ENCODE data around the gene ARHGEF38. TPM values are rescaled to one million over a fixed set of nuclear protein-coding genes. Genes with fewer than 3 reads are reported as not detected.

ARHGEF38 gene, protein sequence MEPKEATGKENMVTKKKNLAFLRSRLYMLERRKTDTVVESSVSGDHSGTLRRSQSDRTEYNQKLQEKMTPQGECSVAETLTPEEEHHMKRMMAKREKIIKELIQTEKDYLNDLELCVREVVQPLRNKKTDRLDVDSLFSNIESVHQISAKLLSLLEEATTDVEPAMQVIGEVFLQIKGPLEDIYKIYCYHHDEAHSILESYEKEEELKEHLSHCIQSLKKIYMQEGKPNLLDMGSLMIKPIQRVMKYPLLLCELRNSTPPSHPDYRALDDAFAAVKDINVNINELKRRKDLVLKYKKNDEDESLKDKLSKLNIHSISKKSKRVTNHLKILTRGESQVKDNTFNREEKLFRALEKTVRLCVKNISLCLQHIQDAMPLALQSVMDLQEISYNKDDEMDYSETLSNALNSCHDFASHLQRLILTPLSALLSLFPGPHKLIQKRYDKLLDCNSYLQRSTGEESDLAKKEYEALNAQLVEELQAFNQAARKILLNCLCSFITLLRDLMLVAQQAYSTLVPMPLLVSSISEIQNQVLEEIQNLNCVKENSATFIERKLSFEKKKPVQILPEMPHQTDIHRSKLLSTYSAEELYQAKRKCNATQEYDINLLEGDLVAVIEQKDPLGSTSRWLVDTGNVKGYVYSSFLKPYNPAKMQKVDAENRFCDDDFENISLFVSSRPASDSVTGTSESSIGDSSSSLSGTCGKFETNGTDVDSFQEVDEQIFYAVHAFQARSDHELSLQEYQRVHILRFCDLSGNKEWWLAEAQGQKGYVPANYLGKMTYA
- 10.7 TPM for polyA plus RNA-seq
- long read RNA-seq, donor 1: 0 reads
- long read RNA-seq, donor 2: 0 reads
- long read RNA-seq, donor 3, full-length matches to known transcripts: 3 of 45 reads
- long read RNA-seq, donor 3, partial matches to known transcripts: 24 of 45 reads
- long read RNA-seq, donor 3, other reads (novel, unspliced or antisense): 18 of 45 reads
- long read RNA-seq, donor 4: 0 reads
- long read RNA-seq, donor 5, partial matches to known transcripts: 0 of 6 reads
- long read RNA-seq, donor 5, other reads (novel, unspliced or antisense): 6 of 6 reads
- long read RNA-seq, donor 6, partial matches to known transcripts: 5 of 21 reads
- long read RNA-seq, donor 6, other reads (novel, unspliced or antisense): 16 of 21 reads
- long read RNA-seq, donor 7: 0 reads
- long read RNA-seq, donor 8, full-length matches to known transcripts: 4 of 4 reads
- long read RNA-seq, donor 8, partial matches to known transcripts: 0 of 4 reads
- long read RNA-seq, donor 8, other reads (novel, unspliced or antisense): 0 of 4 reads
- long read RNA-seq, donor 9, partial matches to known transcripts: 0 of 1 reads
- long read RNA-seq, donor 9, other reads (novel, unspliced or antisense): 0 of 1 reads
- long read RNA-seq, donor 10: 0 reads
- long read RNA-seq, donor 11: 0 reads

- Histone ChIP-seq H3K27me3 (ENCODE audit: control insufficient read depth, insufficient read depth, low read length) (no peaks in the 10 kb centered on the region), H3K4me3 (ENCODE audit: low read length) (peak within 1 kb of the TSS; percentile 49), H3K9me3 (ENCODE audit: control insufficient read depth, low read depth, low read length) (no peaks in the 10 kb centered on the region), H3K4me1 (ENCODE audit: control insufficient read depth, insufficient read depth, low read length) (peaks cover 16% of the 10 kb centered on the region), H3K27ac (ENCODE audit: low read length) (peak within 1 kb of the TSS; percentile 97), H3K36me3 (ENCODE audit: control insufficient read depth, insufficient read depth, low read length) (no peaks in the 10 kb centered on the region)
- WGBS (ENCODE audit: insufficient coverage, low lambda C conversion rate): no CpG with 5 or more reads among the region's 11 CpGs
- peak; percentile 88 to 97 for DNase-seq
Measured at GRCh38 chr4:105551965-105552746, at the start of gene ARHGEF38. TSS of gene ARHGEF38 (plus strand) at chr4:105552620. CDS start at chr4:105552766, 146 bp downstream.

DNA sequence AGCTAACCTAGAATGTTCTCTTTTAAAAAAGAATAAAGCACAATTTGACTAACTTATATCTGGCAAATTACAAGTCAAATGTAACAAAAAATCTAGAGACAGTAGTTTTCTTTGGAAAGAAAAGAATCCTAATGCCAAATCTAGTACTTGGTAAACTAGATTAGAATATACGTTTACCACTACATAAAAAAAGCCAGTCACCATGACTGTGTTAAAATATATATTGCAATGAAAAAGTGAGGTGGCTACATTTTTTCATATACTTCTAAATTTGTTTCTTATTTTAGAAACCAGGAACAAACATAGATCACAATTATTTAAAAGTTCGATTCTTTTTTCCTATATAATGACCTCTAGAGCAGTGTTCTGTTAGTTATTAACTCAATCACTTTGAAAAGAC lies 48.9 kb upstream of the ARHGEF38 start:
- H3K4me3 ChIP-seq (ENCODE audit: low read length): no peak overlapping the region
- 83% methylated on average over 1 of the region's 2 CpGs for WGBS (ENCODE audit: insufficient coverage, low lambda C conversion rate)

DNA sequence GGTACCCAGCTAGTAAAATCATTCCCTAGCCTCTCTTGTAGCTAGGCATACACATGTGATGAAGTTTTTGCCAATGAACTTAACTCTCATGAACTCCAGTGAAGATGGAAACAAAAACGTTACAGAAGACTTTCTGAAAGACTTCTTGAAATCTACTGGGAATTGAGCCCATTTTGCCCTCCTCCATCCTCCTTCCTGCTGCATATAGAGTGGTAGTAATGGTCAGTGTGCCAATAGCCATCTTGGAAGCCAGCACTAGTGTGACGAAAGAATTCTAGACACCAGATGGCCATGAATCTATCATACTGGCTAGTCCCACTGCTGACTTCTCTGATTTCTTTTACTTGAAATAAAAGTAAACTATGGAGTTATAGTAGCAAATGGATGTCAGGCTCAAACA lies 47.7 kb upstream of the ARHGEF38 start:
- no peak for DNase-seq
- no peaks in the 10 kb centered on the region for H3K27me3 ChIP-seq (ENCODE audit: control insufficient read depth, insufficient read depth, low read length)
- 92% methylated on average over 2 of the region's 2 CpGs for WGBS (ENCODE audit: insufficient coverage, low lambda C conversion rate)
- H3K4me3 ChIP-seq (ENCODE audit: low read length): no peak overlapping the region
- no peak overlapping the region for H3K27ac ChIP-seq (ENCODE audit: low read length)
- H3K36me3 ChIP-seq (ENCODE audit: control insufficient read depth, insufficient read depth, low read length): no peaks in the 10 kb centered on the region
- H3K9me3 ChIP-seq (ENCODE audit: control insufficient read depth, low read depth, low read length): peaks cover 4% of the 10 kb centered on the region
- no peaks in the 10 kb centered on the region for H3K4me1 ChIP-seq (ENCODE audit: control insufficient read depth, insufficient read depth, low read length)

More for the DNA sequence above, 48.9 kb upstream of the ARHGEF38 start:
- Histone ChIP-seq H3K9me3 (ENCODE audit: control insufficient read depth, low read depth, low read length) (peaks cover 4% of the 10 kb centered on the region), H3K36me3 (ENCODE audit: control insufficient read depth, insufficient read depth, low read length) (no peaks in the 10 kb centered on the region), H3K27me3 (ENCODE audit: control insufficient read depth, insufficient read depth, low read length) (no peaks in the 10 kb centered on the region), H3K4me1 (ENCODE audit: control insufficient read depth, insufficient read depth, low read length) (no peaks in the 10 kb centered on the region), H3K27ac (ENCODE audit: low read length) (no peak overlapping the region)
- DNase-seq: no peak

- Histone ChIP-seq H3K36me3 (ENCODE audit: control insufficient read depth, insufficient read depth, low read length) (no peaks in the 10 kb centered on the region), H3K27ac (ENCODE audit: low read length) (no peak overlapping the region), H3K27me3 (ENCODE audit: control insufficient read depth, insufficient read depth, low read length) (no peaks in the 10 kb centered on the region), H3K4me1 (ENCODE audit: control insufficient read depth, insufficient read depth, low read length) (no peaks in the 10 kb centered on the region), H3K4me3 (ENCODE audit: low read length) (no peak overlapping the region), H3K9me3 (ENCODE audit: control insufficient read depth, low read depth, low read length) (no peaks in the 10 kb centered on the region)
- WGBS (ENCODE audit: insufficient coverage, low lambda C conversion rate): 100% methylated on average over 1 of the region's 1 CpG
- no peak for DNase-seq
Measured at GRCh38 chr4:105509291-105509690, 43.1 kb upstream of the ARHGEF38 start.

- Histone ChIP-seq H3K27me3 (ENCODE audit: control insufficient read depth, insufficient read depth, low read length) (no peaks in the 10 kb centered on the region), H3K4me1 (ENCODE audit: control insufficient read depth, insufficient read depth, low read length) (no peaks in the 10 kb centered on the region), H3K4me3 (ENCODE audit: low read length) (no peak overlapping the region), H3K9me3 (ENCODE audit: control insufficient read depth, low read depth, low read length) (no peaks in the 10 kb centered on the region), H3K27ac (ENCODE audit: low read length) (no peak overlapping the region), H3K36me3 (ENCODE audit: control insufficient read depth, insufficient read depth, low read length) (no peaks in the 10 kb centered on the region)
- no peak for DNase-seq
- no CpG with 5 or more reads among the region's 1 CpG for WGBS (ENCODE audit: insufficient coverage, low lambda C conversion rate)
Measured at GRCh38 chr4:105509714-105510113, 42.7 kb upstream of the ARHGEF38 start.

DNA sequence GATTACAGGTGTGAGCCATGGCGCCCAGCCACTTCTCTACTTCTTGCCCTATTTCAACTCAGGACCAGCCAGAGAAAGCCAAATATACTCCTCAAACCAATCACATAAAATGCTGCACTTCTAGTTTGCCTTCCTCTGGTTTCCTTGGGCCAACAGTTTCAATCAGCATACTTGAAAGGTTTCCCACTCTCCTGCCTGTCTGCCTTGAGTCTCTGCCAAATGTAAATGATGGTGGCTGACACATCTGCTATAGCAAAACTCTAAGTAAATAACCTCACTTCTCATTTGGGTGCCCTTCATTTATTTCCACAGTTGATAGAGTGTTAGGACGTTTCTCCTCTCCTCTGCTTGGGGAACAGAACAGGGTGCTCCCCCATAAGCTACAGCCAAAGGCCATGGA lies 42.2 kb upstream of the ARHGEF38 start:
- DNase-seq: no peak
- WGBS (ENCODE audit: insufficient coverage, low lambda C conversion rate): no CpG with 5 or more reads among the region's 2 CpGs
- no peak overlapping the region for H3K4me3 ChIP-seq (ENCODE audit: low read length)

GRCh38 chr4:105520819-105521790 lies 31.3 kb upstream of the ARHGEF38 start:
- no peak overlapping the region for H3K4me3 ChIP-seq (ENCODE audit: low read length)
- H3K27me3 ChIP-seq (ENCODE audit: control insufficient read depth, insufficient read depth, low read length): no peaks in the 10 kb centered on the region
- no peaks in the 10 kb centered on the region for H3K4me1 ChIP-seq (ENCODE audit: control insufficient read depth, insufficient read depth, low read length)
- peaks cover under 1% of the 10 kb centered on the region for H3K9me3 ChIP-seq (ENCODE audit: control insufficient read depth, low read depth, low read length)
- no peaks in the 10 kb centered on the region for H3K36me3 ChIP-seq (ENCODE audit: control insufficient read depth, insufficient read depth, low read length)
- DNase-seq: peak in 1 of 2 donors; percentile 52
- no peak overlapping the region for H3K27ac ChIP-seq (ENCODE audit: low read length)
- WGBS (ENCODE audit: insufficient coverage, low lambda C conversion rate): 0% methylated on average over 1 of the region's 3 CpGs

More for the DNA sequence above, 42.2 kb upstream of the ARHGEF38 start:
- no peaks in the 10 kb centered on the region for H3K9me3 ChIP-seq (ENCODE audit: control insufficient read depth, low read depth, low read length)
- H3K27ac ChIP-seq (ENCODE audit: low read length): no peak overlapping the region
- H3K27me3 ChIP-seq (ENCODE audit: control insufficient read depth, insufficient read depth, low read length): no peaks in the 10 kb centered on the region
- no peaks in the 10 kb centered on the region for H3K36me3 ChIP-seq (ENCODE audit: control insufficient read depth, insufficient read depth, low read length)
- H3K4me1 ChIP-seq (ENCODE audit: control insufficient read depth, insufficient read depth, low read length): no peaks in the 10 kb centered on the region

- no peak for DNase-seq
- Histone ChIP-seq H3K4me3 (ENCODE audit: low read length) (no peak overlapping the region), H3K9me3 (ENCODE audit: control insufficient read depth, low read depth, low read length) (no peaks in the 10 kb centered on the region), H3K4me1 (ENCODE audit: control insufficient read depth, insufficient read depth, low read length) (no peaks in the 10 kb centered on the region), H3K27ac (ENCODE audit: low read length) (no peak overlapping the region), H3K27me3 (ENCODE audit: control insufficient read depth, insufficient read depth, low read length) (no peaks in the 10 kb centered on the region), H3K36me3 (ENCODE audit: control insufficient read depth, insufficient read depth, low read length) (no peaks in the 10 kb centered on the region)
- WGBS (ENCODE audit: insufficient coverage, low lambda C conversion rate): no CpG with 5 or more reads among the region's 15 CpGs
Measured at GRCh38 chr4:105526656-105527055, 25.8 kb upstream of the ARHGEF38 start.
